ENCODE measurements around the gene RCAN1. TPM values are rescaled to one million over a fixed set of nuclear protein-coding genes. Genes with fewer than 3 reads are reported as not detected.

Gene RCAN1
- total RNA-seq, 6 experiments from 2014 or later = 60.8 to 87.2 (median 66.1) TPM

- peak overlapping the region; percentile 51; the same call in 1 of the 2 replicates for H3K27ac Mint-ChIP-seq
These were observed 960 bp downstream of the RCAN1 start for GRCh38 chr21:34613679-34614627.

GRCh38 chr21:34612557-34612956, 2.4 kb downstream of the RCAN1 start:
- TF ChIP-seq CTCF (IDR thresholded peaks at IDR 0.05) = no peak
- Mint-ChIP-seq H3K36me3 (ENCODE audit: low read depth) (no peaks in the 10 kb centered on the region), H3K27me3 (ENCODE audit: insufficient read depth) (peaks cover 1% of the 10 kb centered on the region; the same call in 1 of the 2 replicates), H3K4me1 (ENCODE audit: low read depth) (peaks cover 11% of the 10 kb centered on the region), H3K9me3 (no peaks in the 10 kb centered on the region), H3K27ac (no peak overlapping the region), H3K4me3 (no peak overlapping the region)
- DNase-seq = no peak

More at GRCh38 chr21:34613679-34614627, 960 bp downstream of the RCAN1 start:
- peak overlapping the region; percentile 87 for H3K4me3 Mint-ChIP-seq
- no peaks in the 10 kb centered on the region for H3K9me3 Mint-ChIP-seq
- TF ChIP-seq CTCF (IDR thresholded peaks at IDR 0.05) = no peak
- H3K27me3 Mint-ChIP-seq (ENCODE audit: insufficient read depth) = peaks cover 3% of the 10 kb centered on the region
- H3K36me3 Mint-ChIP-seq (ENCODE audit: low read depth) = no peaks in the 10 kb centered on the region
- H3K4me1 Mint-ChIP-seq (ENCODE audit: low read depth) = peaks cover 11% of the 10 kb centered on the region
- DNase-seq = no peak

GRCh38 chr21:34612056-34612455, 2.9 kb downstream of the RCAN1 start:
- Mint-ChIP-seq H3K27me3 (ENCODE audit: insufficient read depth) (peaks cover 1% of the 10 kb centered on the region; the same call in 1 of the 2 replicates), H3K4me1 (ENCODE audit: low read depth) (peaks cover 11% of the 10 kb centered on the region), H3K4me3 (no peak overlapping the region), H3K36me3 (ENCODE audit: low read depth) (no peaks in the 10 kb centered on the region), H3K9me3 (no peaks in the 10 kb centered on the region), H3K27ac (no peak overlapping the region)
- no peak for TF ChIP-seq CTCF (IDR thresholded peaks at IDR 0.05)
- no peak for DNase-seq

- Mint-ChIP-seq H3K4me1 (ENCODE audit: low read depth) (peaks cover 11% of the 10 kb centered on the region), H3K36me3 (ENCODE audit: low read depth) (no peaks in the 10 kb centered on the region), H3K9me3 (no peaks in the 10 kb centered on the region), H3K27ac (no peak overlapping the region), H3K27me3 (ENCODE audit: insufficient read depth) (peaks cover 1% of the 10 kb centered on the region; the same call in 1 of the 2 replicates), H3K4me3 (no peak overlapping the region)
- no peak for TF ChIP-seq CTCF (IDR thresholded peaks at IDR 0.05)
- no peak for DNase-seq
These were observed 3.4 kb downstream of the RCAN1 start for GRCh38 chr21:34611528-34611927.

GRCh38 chr21:34609933-34610549, 4.9 kb downstream of the RCAN1 start:
- peaks cover 1% of the 10 kb centered on the region; the same call in 1 of the 2 replicates for H3K27me3 Mint-ChIP-seq (ENCODE audit: insufficient read depth)
- no peak overlapping the region for H3K27ac Mint-ChIP-seq
- peaks cover 5% of the 10 kb centered on the region; the same call in 1 of the 2 replicates for H3K4me1 Mint-ChIP-seq (ENCODE audit: low read depth)
- no peaks in the 10 kb centered on the region for H3K9me3 Mint-ChIP-seq
- no peak for DNase-seq
- H3K4me3 Mint-ChIP-seq = no peak overlapping the region
- TF ChIP-seq CTCF (IDR thresholded peaks at IDR 0.05) = no peak
- H3K36me3 Mint-ChIP-seq (ENCODE audit: low read depth) = no peaks in the 10 kb centered on the region

All from HFFc6 (cell line).